ENCODE results near the gene UMAD1.

The UMAD1 gene

DNA sequence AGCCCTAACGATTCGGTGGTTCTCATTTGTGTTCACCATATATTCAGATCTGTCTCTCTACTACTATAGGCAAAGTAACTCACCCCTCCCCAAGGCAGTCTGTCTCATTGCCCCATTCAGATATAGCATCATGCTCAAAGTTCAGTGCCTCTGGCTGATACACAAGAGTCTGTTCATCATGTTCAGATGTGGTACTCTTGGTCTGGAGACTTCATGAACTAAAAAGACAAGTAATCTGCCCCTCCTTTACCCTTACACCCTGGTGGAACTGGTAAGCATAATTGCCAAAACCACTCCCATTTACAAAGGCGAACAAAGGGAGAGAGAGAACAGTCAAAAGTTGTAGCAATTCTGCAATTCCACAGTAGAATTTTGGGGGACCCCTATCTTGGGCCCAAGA is 29.9 kb downstream of the UMAD1 start (continued):
- TF ChIP-seq, protein P1, sequence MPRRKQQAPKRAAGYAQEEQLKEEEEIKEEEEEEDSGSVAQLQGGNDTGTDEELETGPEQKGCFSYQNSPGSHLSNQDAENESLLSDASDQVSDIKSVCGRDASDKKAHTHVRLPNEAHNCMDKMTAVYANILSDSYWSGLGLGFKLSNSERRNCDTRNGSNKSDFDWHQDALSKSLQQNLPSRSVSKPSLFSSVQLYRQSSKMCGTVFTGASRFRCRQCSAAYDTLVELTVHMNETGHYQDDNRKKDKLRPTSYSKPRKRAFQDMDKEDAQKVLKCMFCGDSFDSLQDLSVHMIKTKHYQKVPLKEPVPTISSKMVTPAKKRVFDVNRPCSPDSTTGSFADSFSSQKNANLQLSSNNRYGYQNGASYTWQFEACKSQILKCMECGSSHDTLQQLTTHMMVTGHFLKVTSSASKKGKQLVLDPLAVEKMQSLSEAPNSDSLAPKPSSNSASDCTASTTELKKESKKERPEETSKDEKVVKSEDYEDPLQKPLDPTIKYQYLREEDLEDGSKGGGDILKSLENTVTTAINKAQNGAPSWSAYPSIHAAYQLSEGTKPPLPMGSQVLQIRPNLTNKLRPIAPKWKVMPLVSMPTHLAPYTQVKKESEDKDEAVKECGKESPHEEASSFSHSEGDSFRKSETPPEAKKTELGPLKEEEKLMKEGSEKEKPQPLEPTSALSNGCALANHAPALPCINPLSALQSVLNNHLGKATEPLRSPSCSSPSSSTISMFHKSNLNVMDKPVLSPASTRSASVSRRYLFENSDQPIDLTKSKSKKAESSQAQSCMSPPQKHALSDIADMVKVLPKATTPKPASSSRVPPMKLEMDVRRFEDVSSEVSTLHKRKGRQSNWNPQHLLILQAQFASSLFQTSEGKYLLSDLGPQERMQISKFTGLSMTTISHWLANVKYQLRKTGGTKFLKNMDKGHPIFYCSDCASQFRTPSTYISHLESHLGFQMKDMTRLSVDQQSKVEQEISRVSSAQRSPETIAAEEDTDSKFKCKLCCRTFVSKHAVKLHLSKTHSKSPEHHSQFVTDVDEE (CRISPR knock-in tag; IDR thresholded peaks at IDR 0.05) = no peak

GRCh38 chr7:7671361-7671760 is 30.8 kb downstream of the UMAD1 start:
- TF ChIP-seq TOX (CRISPR knock-in tag; IDR thresholded peaks at IDR 0.05; ENCODE audit: borderline replicate concordance) (no peak), TCF4 (CRISPR knock-in tag; IDR thresholded peaks at IDR 0.05; ENCODE audit: borderline replicate concordance) (no peak), PATZ1 (CRISPR knock-in tag; IDR thresholded peaks at IDR 0.05; ENCODE audit: borderline replicate concordance) (no peak), ZNF70 (CRISPR knock-in tag; IDR thresholded peaks at IDR 0.05) (no peak), OSR1 (CRISPR knock-in tag; IDR thresholded peaks at IDR 0.05) (no peak)
- TF ChIP-seq, protein P1 (CRISPR knock-in tag; IDR thresholded peaks at IDR 0.05) = no peak
- no peak for ATAC-seq

DNA sequence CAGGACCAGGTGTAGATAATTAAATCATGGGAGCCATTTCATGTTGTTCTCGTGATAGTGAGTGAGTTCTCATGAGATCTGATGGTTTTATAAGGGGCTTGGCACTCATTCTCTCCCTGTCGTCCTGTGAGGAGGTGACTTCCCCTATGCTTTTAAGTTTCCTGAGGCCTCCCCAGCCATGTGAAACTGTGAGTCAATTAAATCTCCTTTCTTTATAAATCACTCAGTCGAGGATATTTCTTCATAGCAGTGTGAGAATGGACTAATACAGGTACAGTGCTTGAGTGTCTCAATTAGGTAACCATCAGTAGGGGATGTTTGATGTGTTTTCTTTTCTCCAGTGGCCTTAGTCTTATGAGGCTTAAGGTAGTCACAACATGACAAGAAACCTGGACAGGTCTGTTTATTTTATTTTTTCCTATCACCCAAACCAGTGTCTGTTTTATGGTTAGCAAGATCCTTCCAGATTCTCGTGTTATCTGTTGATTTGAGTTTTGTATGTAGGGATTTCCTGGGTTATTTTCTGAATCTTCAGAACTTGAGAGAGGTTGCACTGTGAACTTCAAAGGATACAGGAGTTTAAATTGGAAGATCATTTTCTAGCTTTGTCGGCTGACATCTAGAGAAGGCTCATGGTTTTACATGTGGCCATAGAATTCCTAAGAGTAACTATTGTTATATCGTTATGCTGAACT is 32.1 kb downstream of the UMAD1 start:
- ATAC-seq = no peak
- no peak for TF ChIP-seq ZFP30 (CRISPR knock-in tag; IDR thresholded peaks at IDR 0.05)
- TF ChIP-seq PPARA (CRISPR knock-in tag; IDR thresholded peaks at IDR 0.05; ENCODE audit: borderline replicate concordance) = no peak
- TF ChIP-seq ZC3H10 (CRISPR knock-in tag; IDR thresholded peaks at IDR 0.05) = no peak

DNA sequence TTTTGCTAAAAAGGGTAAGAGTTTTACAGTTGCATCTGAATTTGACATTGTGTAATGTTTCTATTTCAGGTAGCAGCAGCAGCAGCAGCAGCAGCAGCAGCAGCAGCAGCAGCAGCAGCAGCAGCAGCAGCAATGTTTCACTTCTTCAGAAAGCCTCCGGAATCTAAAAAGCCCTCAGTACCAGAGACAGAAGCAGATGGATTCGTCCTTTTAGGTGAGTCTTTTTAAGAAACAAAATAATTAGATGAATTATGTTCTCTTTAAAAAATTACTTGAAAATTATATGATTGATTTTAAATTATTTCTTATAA is 32.6 kb downstream of the UMAD1 start:
- TF ChIP-seq GLIS3 (CRISPR knock-in tag; IDR thresholded peaks at IDR 0.05) = no peak
- no peak for TF ChIP-seq ZFP3 (CRISPR knock-in tag; IDR thresholded peaks at IDR 0.05)
- no peak for TF ChIP-seq ARNTL (CRISPR knock-in tag; IDR thresholded peaks at IDR 0.05; ENCODE audit: borderline replicate concordance, low read depth)
- TF ChIP-seq TOX (CRISPR knock-in tag; IDR thresholded peaks at IDR 0.05; ENCODE audit: borderline replicate concordance) = no peak
- no peak for TF ChIP-seq RARB (CRISPR knock-in tag; IDR thresholded peaks at IDR 0.05)
- TF ChIP-seq, protein P1 (CRISPR knock-in tag; IDR thresholded peaks at IDR 0.05) = no peak
- no peak for TF ChIP-seq TCF4 (CRISPR knock-in tag; IDR thresholded peaks at IDR 0.05; ENCODE audit: borderline replicate concordance)
- no peak for TF ChIP-seq CREB5 (CRISPR knock-in tag; IDR thresholded peaks at IDR 0.05; ENCODE audit: low read depth)
- TF ChIP-seq ZFP30 (CRISPR knock-in tag; IDR thresholded peaks at IDR 0.05) = no peak
- no peak for TF ChIP-seq ZNF565 (CRISPR knock-in tag; conservative IDR thresholded peaks at IDR 0.05; ENCODE audit: low read depth)
- no peak for TF ChIP-seq PATZ1 (CRISPR knock-in tag; IDR thresholded peaks at IDR 0.05; ENCODE audit: borderline replicate concordance)
- ATAC-seq = no peak

Data from SK-N-SH treated with all-trans-retinoic acid at 6 μM for 48 hours (cell line).